ENCODE data around the gene SP100.

DNA sequence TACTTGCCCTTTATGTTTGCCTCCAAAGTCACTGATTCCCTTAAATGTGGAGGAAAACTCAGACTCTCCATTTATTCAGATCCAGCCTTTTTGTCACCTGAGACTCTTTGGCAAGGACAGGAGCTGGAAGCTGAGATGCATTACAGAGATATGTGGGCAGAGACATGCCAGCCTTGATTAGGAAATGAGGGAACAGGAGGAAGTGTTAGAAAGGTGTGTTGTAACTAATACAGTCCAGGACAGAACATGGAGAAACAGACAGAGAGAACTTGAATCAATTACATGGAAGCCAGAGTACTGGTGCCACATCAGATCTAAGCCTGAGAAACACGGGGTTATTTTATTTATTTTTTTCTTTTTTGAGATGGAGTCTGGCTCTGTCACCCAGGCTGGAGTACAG lies 79.0 kb downstream of the SP100 start:
- no peak for TF ChIP-seq POLR2A (IDR thresholded peaks at IDR 0.05)
- TF ChIP-seq, protein P1, sequence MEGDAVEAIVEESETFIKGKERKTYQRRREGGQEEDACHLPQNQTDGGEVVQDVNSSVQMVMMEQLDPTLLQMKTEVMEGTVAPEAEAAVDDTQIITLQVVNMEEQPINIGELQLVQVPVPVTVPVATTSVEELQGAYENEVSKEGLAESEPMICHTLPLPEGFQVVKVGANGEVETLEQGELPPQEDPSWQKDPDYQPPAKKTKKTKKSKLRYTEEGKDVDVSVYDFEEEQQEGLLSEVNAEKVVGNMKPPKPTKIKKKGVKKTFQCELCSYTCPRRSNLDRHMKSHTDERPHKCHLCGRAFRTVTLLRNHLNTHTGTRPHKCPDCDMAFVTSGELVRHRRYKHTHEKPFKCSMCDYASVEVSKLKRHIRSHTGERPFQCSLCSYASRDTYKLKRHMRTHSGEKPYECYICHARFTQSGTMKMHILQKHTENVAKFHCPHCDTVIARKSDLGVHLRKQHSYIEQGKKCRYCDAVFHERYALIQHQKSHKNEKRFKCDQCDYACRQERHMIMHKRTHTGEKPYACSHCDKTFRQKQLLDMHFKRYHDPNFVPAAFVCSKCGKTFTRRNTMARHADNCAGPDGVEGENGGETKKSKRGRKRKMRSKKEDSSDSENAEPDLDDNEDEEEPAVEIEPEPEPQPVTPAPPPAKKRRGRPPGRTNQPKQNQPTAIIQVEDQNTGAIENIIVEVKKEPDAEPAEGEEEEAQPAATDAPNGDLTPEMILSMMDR (IDR thresholded peaks at IDR 0.05), result no peak
